Activated T-cell treated with anti-CD3 and anti-CD28 coated beads for 1 hour (primary cell): ENCODE results near the gene PCGF2.
A peak's percentile ranks its signal among the peaks of the same experiment; 100 is the strongest.
"Not testable (repeated sequence)": the region's sequence is repeated elsewhere in the genome, so short reads cannot be mapped to it uniquely, and the experiment has no call there.

Source experiments
- DNase-seq: peaks from one replicate; pipeline ENCODE4 v3.0.0-alpha.2; 2020; ENCODE audit warnings: low read depth

Gene PCGF2

DNA sequence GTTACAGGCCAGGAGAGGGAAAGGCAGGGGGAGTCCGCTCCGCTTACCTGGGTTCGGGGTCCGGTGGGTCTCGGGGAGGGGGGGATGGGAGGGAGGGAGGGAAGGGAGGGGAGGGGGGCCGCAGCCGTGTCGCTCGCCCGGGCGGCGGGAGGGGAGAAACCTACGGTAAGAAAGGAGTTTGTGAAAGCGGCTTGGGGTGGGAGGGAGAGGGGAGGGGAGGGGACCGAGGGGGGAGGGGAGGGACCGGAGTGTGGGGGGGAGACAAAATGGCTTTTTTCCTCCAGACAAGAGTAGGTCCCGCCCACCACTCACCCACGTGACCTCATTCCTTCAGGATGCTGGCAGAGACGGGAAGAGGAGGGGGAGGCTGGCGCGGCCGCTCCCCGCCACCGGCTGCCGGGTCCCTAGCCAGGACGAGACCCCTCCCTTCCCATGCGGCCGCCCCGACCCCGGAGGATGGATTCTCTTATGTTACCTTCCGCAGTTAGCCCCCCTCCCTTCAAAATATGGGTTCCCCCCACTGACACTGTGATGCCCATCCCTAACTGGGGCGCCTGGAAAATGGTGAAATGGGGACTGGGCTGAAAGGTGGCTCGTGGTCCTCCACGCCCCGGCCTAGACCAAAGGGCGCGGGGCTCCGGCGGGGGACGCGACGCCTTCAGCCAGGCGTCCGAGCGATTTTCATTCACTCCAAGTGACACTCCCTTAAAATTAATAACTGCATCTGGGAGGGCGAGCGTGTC lies at the start of gene PCGF2:
PCGF2 (minus strand) TSS at position 188 of the 743 bp plus-strand sequence. CDS start 7,934 bp downstream, outside the sequence.
- DNase-seq = no peak

DNA sequence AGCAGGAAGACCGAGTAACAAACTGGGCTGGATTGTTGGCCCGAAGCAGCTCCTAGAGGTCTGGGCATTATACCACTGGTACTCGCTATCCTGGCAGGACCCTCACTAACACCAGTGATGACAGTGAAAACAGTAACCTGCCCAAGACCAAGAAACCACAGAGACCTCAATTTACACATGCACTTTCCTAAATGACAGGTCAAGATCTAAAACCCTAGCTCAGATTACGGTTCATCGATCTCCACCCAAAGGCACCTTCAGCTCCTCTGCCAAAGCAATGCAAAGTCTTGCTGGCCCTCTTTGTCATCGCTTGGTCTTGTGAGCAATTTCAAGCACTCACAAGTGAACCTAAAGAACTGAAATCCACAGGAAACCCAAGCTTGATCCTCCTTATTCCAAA lies 49.7 kb upstream of the PCGF2 start:
- DNase-seq = no peak

DNA sequence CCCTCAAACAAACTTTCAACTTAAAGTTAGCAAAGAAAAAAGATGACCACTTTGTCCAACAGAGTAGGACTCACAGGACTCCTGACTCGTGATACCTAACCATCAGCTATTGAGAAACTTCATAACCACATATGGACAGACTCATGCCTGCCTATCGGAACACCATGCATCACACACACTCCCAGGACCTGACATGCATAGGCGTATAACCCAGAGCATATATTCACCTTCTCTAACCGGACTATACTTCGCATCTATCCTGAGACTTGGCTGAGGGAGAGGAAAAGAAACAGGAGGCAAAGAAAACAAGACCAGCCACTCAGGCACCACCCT lies 49.0 kb upstream of the PCGF2 start:
- no peak for DNase-seq

DNA sequence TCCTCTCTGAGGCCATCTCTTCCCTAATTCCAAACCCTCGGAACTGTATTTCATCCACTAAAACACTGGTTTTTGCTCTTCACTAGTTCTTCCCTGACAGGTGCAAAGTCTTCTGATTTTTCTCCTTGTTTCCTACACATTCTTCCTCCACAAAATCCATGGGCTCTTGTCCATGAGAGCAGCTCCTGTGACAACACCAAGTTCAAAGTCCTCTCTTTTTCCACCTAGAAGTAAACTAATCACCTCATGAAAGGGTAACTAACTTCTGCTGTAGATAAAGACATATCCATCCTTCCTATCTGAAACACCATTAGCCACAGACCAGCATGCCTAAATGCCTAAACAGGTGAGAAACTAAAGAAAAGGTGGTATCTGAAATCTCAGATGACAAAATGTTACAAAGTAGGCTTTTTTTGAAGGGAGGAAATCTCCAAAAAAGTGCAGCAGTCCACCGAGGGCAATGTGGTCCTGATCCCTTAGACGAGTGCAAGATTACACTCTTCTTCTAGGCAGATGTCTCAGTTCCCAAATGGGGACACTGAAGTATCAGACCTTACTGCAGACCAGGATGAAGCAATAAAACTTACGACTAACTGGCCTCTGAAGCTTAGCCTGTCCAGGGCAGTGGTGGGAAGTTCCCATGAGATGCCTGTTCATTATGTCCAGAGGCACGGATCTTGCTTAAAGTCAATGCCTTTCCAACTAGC lies 48.5 kb upstream of the PCGF2 start:
- DNase-seq = no peak

DNA sequence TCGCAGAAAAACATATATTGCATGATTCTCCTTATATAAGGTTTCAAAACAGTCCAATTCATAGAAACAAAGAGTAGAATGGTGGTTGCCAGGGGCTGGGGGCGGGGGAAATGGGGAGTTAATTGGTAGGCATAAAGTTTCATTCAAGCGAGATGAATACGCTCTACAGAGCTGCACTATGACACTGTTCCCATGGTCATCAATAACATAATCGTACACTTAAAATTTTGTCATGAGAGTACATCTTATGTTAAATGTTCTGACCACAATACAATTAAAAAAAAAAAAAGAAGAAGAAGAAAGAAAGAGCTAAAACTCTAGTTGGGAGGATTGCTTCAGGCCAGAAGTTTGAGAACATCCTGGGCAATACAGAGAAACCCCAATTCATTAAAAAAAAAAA lies 46.1 kb upstream of the PCGF2 start:
- no peak for DNase-seq

DNA sequence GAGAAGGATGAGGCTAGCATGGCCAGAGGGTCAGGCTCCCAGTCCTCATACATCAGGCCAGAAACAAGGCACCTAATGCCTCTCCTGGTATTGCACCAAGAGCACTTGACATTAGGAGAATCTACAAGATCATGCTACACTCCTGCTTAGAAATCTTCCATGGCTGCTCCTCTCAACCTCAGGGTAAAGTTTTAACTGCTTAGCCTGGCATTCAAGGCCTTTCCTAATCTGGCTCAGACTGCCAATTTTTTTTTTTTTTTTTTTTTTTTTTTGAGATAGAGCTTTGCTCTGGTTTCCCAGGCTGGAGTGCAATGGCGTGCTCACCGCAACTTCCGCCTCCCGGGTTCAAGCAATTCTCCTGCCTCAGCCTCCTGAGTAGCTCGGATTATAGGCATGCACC lies 43.0 kb upstream of the PCGF2 start:
- DNase-seq = no peak

DNA sequence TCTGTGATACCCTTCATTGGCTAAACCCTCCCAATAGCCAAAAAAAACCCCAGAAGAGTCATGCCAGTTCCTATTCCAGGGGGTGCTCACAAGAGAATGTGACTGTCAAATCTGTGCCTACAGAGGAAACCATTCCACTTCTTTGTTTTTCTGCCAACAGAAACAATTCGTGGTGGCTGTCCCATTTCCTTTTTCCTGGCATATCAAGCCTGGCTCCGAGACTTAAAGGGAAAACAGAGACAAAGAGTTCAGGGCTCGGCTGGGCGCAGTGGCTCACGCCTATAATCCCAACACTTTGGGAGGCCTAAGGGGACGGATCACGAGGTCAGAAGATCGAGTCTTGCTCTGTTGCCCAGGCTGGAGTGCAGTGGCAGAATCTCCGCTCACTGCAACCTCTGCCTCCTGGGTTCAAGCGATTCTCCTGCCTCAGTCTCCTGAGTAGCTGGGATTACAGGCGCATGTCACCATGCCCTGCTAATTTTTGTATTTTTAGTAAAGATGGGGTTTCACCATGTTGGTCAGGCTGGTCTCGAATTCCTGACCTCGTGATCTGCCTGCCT lies 42.1 kb upstream of the PCGF2 start:
- DNase-seq = not testable (repeated sequence)

DNA sequence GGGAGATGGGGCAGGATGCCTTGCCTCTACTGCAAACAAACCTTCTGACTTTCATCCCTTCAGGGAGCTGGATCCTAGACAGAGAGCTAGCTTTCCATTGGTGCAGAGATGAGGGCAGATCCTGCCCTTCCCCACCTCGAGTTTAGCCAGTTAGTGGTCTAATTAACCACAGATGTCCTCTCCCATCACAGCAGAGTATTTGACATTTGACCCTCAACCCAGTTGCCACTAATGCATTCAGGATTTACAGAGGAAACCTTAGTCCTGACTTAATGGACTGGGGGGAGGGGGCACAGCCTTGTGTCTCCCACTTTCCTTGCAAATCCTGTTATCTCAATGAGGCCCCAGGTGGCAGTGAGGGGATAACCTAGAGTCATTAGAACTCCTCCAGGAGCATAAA lies 41.0 kb upstream of the PCGF2 start:
- no peak for DNase-seq

DNA sequence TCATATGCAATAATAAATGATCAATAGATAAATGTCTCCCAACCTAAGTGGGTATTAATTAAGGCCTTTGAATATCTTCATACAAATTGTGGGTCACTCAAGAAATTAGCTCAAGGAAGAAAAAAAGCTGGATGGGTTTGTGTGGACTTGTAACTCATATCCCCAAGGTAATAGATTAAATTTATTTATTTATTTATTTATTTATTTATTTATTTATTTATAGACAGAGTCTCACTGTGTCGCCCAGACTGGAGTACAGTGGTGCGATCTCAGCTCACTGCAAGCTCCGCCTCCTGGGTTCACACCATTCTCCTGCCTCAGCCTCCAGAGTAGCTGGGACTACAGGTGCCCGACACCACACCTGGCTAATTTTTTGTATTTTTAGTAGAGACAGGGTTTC lies 39.9 kb upstream of the PCGF2 start:
- not testable (repeated sequence) for DNase-seq

DNA sequence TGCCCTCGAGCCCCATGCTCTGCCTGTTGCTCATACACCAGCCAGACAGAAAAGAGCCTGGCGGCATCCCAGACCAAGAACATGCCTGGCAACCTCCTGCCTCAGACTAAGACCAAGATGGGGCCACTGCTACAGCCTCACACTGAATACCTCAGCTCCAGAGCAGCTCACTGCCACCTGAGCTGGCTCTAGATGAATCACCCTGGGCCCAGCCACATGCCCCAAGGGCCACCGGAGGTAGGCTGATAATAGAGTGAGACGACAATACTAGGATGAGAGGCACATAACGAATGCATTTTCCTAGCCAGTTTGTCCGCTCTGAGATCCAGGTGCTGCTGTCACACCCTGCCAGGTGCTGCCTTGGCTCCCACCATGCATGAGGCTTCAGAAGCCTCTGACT lies 38.2 kb upstream of the PCGF2 start:
- no peak for DNase-seq

DNA sequence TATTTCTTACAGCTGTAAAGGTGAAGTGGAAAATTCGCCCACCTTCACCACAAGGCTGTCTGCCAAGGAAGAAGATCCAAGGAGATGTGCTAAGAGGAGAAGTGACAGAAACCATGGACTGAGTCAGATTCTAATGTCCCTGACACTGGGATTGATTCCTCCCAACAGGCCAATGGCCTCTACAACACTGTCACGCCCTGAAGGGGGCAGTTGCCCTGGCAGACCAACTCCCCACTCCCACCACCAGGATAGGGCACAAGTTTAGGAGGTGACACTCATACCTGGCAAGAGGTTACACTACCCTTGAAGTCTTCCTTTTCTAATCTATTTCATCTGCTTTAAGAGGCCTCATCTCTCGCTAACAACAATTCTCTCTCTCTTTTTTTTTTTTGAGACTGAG lies 35.1 kb upstream of the PCGF2 start:
- no peak for DNase-seq

DNA sequence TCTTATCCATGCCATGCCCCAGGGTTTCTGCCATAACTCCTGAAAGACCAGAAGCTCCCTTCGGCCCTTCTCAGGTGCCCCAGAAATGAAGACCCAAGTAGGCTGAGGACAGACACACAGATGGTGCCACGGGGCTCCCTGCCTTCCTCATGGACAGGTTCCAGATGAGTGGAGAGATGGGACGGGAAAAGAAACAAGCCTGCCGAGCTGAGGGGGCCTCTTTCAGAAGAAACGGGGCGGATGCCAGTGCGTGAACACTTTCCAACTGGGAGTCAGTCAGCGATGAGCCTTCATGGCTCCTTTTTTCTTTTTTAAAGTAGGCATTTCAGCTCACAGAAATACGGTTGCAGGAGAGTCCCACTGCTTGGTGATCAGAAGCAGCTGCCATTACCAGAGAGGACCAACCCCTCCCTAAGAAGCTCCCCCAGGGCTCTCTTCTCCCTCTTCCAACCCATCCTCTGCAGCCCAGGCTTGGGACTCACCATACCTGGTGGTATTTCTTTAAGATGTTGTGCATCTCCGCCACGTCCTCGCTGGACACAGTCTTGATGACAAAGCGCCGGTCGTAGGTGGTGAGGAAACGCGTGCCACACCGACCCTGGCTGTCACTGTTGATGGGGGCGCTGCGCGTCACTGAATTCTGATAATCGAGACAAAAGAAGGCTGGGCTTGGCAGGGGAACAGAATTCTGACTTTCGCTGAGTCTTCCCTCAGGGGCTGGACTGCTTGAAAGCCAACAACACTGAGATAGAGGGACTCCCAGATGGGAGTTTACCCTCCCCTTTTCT lies 32.0 kb upstream of the PCGF2 start:
- no peak for DNase-seq

DNA sequence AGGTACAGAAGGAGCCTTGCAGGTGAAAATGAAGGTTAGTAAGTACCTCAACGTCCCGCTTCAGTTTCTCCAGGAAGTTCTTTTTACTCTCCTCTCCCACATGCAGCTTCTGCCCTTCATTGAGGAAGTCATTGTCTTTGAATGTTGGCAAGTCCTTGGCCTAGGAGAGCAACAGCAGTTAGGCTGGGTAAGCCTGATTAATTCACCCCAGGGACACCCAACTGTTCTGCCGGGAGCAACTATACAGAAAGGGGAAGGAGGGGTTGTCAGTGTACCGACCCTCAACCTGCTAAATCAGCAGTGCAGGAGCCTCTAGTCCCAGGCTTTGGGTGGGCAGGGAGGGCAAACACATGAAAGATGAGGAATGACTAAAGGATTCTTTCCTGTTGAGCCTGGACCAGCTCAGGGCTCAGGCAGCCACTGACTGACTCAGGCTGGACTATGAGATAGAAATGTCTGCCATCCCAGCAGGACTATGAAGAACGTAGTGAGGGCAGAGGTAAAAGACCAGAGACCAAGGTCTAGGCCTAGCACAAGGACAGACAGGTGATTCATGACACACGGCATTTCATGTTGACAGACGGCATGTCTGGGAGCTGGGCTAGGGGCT lies 29.6 kb upstream of the PCGF2 start:
- DNase-seq = no peak

DNA sequence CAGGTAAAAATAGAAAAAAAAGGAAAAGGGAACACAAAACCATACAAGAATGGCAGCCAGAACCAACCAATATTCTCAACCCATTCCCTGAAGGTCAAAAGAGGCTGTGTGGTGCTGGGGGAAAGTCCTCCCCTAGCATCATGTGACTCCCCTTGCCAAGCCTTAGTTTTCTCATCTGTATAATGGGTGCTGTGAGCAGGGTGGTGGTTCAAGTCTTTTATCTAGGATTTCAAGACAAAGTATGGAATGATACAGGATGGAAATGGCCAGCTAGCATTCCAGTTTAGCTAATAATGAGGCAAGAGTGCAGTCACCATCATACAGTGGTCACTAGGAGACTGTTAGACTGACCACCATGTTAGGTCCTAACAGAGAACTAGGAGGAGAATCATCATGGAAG lies 25.1 kb upstream of the PCGF2 start:
- no peak for DNase-seq

DNA sequence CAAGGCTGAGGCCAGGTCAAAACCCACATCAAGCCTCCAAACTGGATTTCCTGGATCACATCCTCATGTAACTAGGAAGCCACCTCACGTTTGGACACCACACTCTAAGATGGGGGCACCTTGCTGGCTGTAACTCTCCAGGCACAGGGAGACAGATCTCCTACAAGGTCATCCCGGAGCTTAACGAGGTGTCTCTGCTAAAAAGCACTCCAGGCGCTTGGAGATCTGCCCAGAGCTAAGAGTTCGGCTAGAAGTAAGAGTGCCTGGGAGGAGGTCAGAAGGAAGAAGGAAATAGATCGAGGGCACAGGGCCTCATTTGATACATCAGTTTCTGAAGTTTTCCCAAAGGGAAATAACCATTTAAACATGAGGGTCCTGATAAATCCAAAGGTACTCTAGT lies 20.3 kb upstream of the PCGF2 start:
- no peak for DNase-seq

DNA sequence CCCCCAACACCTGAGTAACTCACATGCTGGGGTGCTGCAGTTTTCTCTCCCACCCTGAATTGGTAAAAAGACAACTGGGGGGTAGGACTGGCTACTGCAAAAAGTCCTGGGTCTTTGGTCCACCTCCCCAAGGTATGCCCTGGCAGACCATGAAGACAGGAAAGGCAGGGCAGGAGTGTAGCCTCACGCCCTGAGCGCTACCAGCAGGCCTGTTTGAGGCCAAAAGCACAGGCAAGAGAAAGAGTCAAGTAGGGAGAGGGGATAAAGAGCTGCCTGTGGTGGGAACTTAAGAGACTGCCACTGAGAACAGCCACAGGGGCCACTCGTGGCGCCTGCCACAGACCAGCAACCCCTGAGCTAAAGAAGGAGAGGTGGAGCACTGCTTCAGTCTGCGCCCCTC lies 18.2 kb upstream of the PCGF2 start:
- no peak for DNase-seq

DNA sequence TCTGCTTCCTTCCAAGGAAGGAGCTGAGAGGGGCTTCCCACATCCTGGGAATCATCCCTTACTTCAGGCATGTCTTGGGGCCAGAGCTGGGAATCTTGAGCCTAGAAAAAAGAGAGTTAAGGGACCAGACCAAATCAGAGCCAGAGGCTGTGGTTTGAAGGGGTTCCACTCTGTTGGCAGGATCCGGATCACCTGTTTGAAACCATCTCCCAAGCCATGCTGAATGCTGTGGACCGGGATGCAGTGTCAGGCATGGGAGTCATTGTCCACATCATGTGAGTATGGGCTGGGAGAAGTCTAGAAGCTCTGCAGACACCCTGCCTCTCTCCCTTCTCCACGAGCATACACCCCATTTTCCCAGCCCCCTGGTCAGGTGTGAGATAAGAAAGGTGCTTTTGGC lies 14.1 kb upstream of the PCGF2 start:
- no peak for DNase-seq

DNA sequence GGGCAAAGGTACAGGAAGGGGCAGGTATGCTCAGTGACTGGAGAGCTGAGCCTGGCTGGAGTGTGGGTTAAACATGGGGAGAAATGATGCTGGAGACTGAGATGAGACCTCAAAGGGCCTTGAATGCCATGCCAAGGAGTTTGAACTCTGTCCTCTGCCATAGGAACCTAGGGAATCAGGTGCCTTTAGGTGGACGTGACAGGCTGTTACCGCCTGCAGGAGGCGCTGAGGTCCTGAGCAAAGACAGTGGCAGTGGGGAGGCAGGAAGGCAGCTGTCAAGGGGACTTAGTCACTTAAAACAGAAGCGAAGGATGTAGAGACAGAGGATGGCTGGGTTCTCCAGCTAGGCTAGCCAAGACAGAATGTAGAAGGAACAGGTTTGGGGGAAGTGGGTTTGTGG lies 13.5 kb upstream of the PCGF2 start:
- DNase-seq = no peak

DNA sequence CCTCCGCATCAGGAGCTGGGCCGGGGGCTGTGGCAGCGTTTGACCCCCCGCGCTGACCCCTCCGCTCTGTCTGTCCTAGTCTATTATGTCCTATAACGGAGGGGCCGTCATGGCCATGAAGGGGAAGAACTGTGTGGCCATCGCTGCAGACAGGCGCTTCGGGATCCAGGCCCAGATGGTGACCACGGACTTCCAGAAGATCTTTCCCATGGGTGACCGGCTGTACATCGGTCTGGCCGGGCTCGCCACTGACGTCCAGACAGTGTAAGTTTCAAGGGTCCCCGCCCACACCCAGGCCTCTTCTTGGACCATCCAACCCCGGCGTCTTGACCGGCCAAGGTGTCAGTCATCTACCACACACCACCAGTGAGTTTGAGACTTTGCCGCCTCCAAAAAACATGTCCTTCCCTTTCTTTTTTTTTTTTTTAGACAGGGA lies 5.0 kb upstream of the PCGF2 start:
- DNase-seq = no peak

DNA sequence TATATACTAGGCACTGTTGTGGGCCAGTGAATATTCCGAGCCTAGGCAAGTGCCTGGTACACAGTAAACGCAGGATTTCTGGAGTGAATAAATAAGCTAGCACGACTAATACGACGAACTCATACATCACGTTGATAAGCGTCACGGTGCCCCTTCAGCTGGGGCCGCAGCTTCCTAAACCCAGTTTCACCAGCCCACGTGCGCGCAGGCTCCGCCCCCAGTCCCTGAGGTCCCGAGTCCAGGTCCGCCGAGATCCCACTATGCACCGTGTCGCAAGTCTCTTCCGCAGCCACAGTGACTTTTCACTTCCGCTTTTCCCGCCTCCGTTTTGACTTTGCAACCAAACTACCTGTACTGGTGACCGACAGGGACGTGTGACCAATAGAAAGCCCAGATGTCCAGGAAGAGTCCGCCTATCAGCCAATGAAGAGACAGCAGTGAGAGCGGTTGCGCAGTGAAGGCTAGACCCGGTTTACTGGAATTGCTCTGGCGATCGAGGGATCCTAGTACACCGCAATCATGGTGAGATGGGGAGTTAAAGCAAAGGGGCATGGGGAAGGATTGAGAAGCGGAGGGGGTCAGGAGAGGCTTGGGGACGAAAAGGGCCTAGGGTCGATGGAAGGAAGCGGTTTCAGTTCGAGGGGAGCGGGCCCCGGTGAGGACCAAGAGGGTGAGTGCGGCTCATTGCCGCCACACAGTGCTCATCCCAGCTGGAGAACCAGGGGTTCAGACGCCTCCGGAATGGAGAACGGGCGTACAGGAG lies 4.4 kb upstream of the PCGF2 start, which contains the start of gene PSMB3:
PSMB3 (plus strand) TSS at position 434 of the 763 bp plus-strand sequence; CDS start at position 520, 86 bp downstream.
- DNase-seq = peak; percentile 91

DNA sequence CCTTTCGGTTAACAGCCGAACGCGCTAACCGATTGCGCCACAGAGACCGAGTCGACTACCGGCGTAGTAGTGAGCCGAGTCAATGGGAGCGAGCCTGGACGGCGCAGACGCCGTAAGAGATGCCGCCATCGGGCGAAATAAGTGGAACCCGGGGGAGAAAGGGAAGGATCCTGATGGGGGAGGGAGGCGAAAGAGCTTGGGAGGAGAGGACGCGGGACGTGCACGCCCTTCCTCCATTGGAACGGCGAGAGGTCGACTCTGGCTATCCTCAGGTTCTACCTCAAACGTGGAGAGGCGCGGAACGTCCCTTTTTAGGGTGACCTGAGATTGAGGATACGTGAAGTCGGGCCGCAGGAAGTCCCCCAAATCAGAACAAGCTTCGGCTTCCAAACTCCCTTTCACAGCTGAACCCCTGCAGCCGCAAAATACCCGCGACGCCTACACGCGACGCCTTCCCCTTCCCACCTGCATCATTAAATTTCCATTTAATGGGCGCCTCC lies 3.7 kb upstream of the PCGF2 start:
- peak; percentile 83 for DNase-seq
